ENCODE data around the gene C1orf21. TPM values are rescaled to one million over a fixed set of nuclear protein-coding genes. Genes with fewer than 3 reads are reported as not detected.

C1orf21 gene
- total and polyA plus RNA-seq, 2 of the 4 experiments (the other 2 are of a cell fraction): 6.4 to 9.9 TPM

DNA sequence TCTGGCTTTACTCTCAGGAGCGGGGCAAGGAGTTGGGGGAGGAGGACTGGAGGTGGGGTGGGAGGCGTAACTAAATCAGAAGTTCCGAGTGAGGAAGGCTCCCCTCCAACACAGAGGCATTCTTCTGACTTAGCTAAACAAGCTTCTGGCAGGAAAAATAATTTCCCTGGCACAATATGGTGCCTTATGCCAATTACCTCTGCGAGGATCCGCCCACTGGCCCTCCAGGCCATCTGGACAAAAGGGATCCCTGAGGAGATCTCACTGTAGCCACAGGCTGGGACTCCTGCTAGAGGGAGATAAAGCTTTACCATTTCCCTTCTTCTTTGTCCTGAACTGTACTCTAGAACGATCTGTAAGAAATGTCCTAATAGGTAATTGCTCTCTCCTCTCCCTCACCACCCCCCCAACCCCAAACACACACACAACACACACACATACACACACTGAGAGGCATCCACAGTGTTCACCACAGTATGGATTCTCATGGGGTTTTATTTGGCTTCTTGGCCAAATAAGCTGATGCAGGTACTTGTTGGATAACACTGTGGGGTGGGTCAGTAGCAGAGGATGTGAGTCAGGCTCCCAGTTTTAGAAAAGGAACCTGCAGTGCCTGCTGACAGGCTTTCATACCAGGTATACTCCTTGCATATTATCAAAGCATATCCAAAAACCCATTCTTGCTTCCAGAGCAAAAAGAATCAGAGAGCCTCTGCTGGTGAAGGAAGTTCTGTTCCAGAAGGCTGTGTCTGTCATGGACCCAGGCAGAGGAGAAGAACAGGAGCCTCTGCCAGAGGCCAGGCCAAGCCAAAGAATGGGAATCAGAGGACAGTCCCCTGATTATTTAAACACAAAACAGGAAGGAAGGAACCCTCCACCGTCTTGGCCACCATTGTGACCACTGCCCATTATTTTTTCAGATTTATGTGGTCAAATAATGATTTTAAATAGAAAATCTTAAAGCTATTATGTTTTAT is 169.1 kb downstream of the C1orf21 start:
- no peak overlapping the region for H4K8ac ChIP-seq (ENCODE audit: low read depth in 2 of 2, low read length in 2 of 2)
- no peaks in the 10 kb centered on the region for H3K27me3 ChIP-seq (ENCODE audit: control insufficient read depth, insufficient read depth, low read length)
- no peaks in the 10 kb centered on the region for H3K79me1 ChIP-seq (ENCODE audit: low read depth in 1 of 2, low read length in 2 of 2)
- no peak overlapping the region for H2BK5ac ChIP-seq (ENCODE audit: low read depth, low read length, poor library complexity, severe bottlenecking)
- H2AK5ac ChIP-seq (ENCODE audit: low read depth, low read length): no peak overlapping the region
- no peaks in the 10 kb centered on the region for H3K36me3 ChIP-seq (ENCODE audit: control insufficient read depth, insufficient read depth, low read length)
- ATAC-seq (ENCODE audit: low read depth): no peak
- H3K18ac ChIP-seq (ENCODE audit: low read depth, low read length): no peak overlapping the region
- H3K27ac ChIP-seq (ENCODE audit: insufficient read depth, low read length): no peak overlapping the region
- no peak overlapping the region for H2BK20ac ChIP-seq (ENCODE audit: low read depth, low read length)
- no peaks in the 10 kb centered on the region for H4K20me1 ChIP-seq (ENCODE audit: insufficient read depth, low read length)
- no peak overlapping the region for H4K5ac ChIP-seq (ENCODE audit: low read depth, low read length)
- H3K14ac ChIP-seq (replicated peaks; ENCODE audit: low read depth, low read length): no peak overlapping the region
- dilution Hi-C loops (cut with HindIII; ENCODE audit: low sequenced_read_pairs, unreplicated experiment) (no loop called here), intact Hi-C loops (cut with micrococcal nuclease) (no loop called here), in situ Hi-C loops (cut with MboI; ENCODE audit: low sequenced_read_pairs) (loop anchor here (25.0 kb wide), 1 partner anchor 469 kb away; no protein-coding TSS in a partner anchor)
- ChIA-PET POLR2A (ENCODE audit: unreplicated experiment) (no interaction called here), CTCF (no interaction called here)
- no peak overlapping the region for H3K9ac ChIP-seq (ENCODE audit: low read depth, low read length)
- BruUV-seq (replicated peaks): no TSS peak
- H3K23ac ChIP-seq (ENCODE audit: low read depth, low read length): no peak overlapping the region
- no peak overlapping the region for H3K4me2 ChIP-seq (ENCODE audit: low read depth, low read length)
- H3K4me3 ChIP-seq (ENCODE audit: insufficient read depth, low read depth, low read length): no peak overlapping the region
- DNase-seq: no peak
- H2BK15ac ChIP-seq (ENCODE audit: low read depth, low read length): no peak overlapping the region
- WGBS, 2 experiments (ENCODE audit: extremely low coverage in 2 of 2, insufficient read length in 1 of 2): 83% methylated on average over 1 of the region's 7 CpGs; no CpG with 5 or more reads in 1 of the 2 experiments
- H2AFZ ChIP-seq (replicated peaks; ENCODE audit: low read length, poor library complexity): no peak overlapping the region
- no peak overlapping the region for H3K4ac ChIP-seq (ENCODE audit: low read depth, low read length)
- H3K56ac ChIP-seq (ENCODE audit: extremely low read depth, insufficient read depth, low read length): no peak overlapping the region
- H4K91ac ChIP-seq (ENCODE audit: insufficient read depth, low read depth, low read length): no peak overlapping the region
- no peak overlapping the region for H2BK120ac ChIP-seq (ENCODE audit: low read depth, low read length)
- H2AK9ac ChIP-seq (replicated peaks; ENCODE audit: low read depth, low read length, poor library complexity): no peak overlapping the region
- H3K9me1 ChIP-seq (ENCODE audit: insufficient read depth, low read length): no peaks in the 10 kb centered on the region; the same call in 1 of the 2 replicates
- H3K4me1 ChIP-seq (ENCODE audit: control insufficient read depth, insufficient read depth, low read length): peaks cover 2% of the 10 kb centered on the region; the same call in 1 of the 2 replicates
- no peaks in the 10 kb centered on the region for H3K9me3 ChIP-seq (ENCODE audit: control insufficient read depth, insufficient read depth, low read length)
- TF ChIP-seq, protein P1, sequence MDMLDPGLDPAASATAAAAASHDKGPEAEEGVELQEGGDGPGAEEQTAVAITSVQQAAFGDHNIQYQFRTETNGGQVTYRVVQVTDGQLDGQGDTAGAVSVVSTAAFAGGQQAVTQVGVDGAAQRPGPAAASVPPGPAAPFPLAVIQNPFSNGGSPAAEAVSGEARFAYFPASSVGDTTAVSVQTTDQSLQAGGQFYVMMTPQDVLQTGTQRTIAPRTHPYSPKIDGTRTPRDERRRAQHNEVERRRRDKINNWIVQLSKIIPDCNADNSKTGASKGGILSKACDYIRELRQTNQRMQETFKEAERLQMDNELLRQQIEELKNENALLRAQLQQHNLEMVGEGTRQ (IDR thresholded peaks at IDR 0.05; ENCODE audit: low read depth, low read length): no peak
- TF ChIP-seq MAZ (IDR thresholded peaks at IDR 0.05; ENCODE audit: borderline replicate concordance, low read depth, low read length) (no peak), NFE2L2 (IDR thresholded peaks at IDR 0.05; ENCODE audit: low read depth, low read length) (no peak), FOS (IDR thresholded peaks at IDR 0.05; ENCODE audit: low read depth, low read length) (no peak), RCOR1 (IDR thresholded peaks at IDR 0.05; ENCODE audit: insufficient replicate concordance, low read length) (no peak), MAFK (IDR thresholded peaks at IDR 0.05; ENCODE audit: low read depth, low read length) (no peak), BHLHE40 (IDR thresholded peaks at IDR 0.05; ENCODE audit: low read depth, low read length) (no peak), SMC3 (IDR thresholded peaks at IDR 0.05; ENCODE audit: low read depth, low read length) (no peak), CHD1 (IDR thresholded peaks at IDR 0.05; ENCODE audit: low read depth, low read length) (no peak), RAD21 (IDR thresholded peaks at IDR 0.05; ENCODE audit: low read length) (no peak), MXI1 (IDR thresholded peaks at IDR 0.05; ENCODE audit: borderline replicate concordance, low read depth, low read length) (no peak), CEBPB (IDR thresholded peaks at IDR 0.05; ENCODE audit: low read depth, low read length) (no peak), RFX5 (IDR thresholded peaks at IDR 0.05; ENCODE audit: low read depth, low read length) (no peak), POLR2A (IDR thresholded peaks at IDR 0.05; ENCODE audit: low read depth, low read length) (no peak)
- TF ChIP-seq, protein P2, sequence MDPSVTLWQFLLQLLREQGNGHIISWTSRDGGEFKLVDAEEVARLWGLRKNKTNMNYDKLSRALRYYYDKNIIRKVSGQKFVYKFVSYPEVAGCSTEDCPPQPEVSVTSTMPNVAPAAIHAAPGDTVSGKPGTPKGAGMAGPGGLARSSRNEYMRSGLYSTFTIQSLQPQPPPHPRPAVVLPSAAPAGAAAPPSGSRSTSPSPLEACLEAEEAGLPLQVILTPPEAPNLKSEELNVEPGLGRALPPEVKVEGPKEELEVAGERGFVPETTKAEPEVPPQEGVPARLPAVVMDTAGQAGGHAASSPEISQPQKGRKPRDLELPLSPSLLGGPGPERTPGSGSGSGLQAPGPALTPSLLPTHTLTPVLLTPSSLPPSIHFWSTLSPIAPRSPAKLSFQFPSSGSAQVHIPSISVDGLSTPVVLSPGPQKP (IDR thresholded peaks at IDR 0.05; ENCODE audit: borderline replicate concordance, low read depth, low read length): no peak
